K562 (cell line): ENCODE measurements around the gene SZT2.

ENCODE experiments used
- CREM ChIP-seq: IDR thresholded peaks from 2 replicates; pipeline ENCODE4 v1.6.1; 2014; ENCODE audit warnings: antibody characterized with exemption, low read depth
- CTCF ChIP-seq, 3 experiments: IDR thresholded peaks in 2 of 3; conservative IDR thresholded peaks in 1 of 3; 2 replicates each; pipeline ENCODE4 v1.5.1; 2011 to 2012; ENCODE audit warnings: low read length in 3 of 3, mild to moderate bottlenecking in 3 of 3, control low read depth in 2 of 3, improper control_type of control experiment in 1 of 3, inconsistent platforms in 1 of 3, low read depth in 1 of 3, mixed read lengths in 1 of 3, moderate library complexity in 1 of 3; ENCODE audit not compliant: insufficient read depth in 2 of 3
- GATAD2A ChIP-seq: fragments of 450-650 bp; IDR thresholded peaks from 2 replicates; pipeline ENCODE4 v1.6.1; 2017
- MYBL2 ChIP-seq, 2 experiments: fragments of 450-650 bp in 1 of 2; sonication (generic) in 1 of 2; formaldehyde crosslinking in 1 of 2; IDR thresholded peaks; 2 replicates each; pipeline versions ENCODE4 v1.6.1 to v1.8.1; 2017 to 2022; ENCODE audit warnings: borderline replicate concordance in 1 of 2, inconsistent platforms in 1 of 2, low read depth in 1 of 2, mild to moderate bottlenecking in 1 of 2, missing genetic modification reagents in 1 of 2, moderate library complexity in 1 of 2
- MYC ChIP-seq, 2 experiments: fragments of 250-450 bp in 1 of 2; sonication (Bioruptor Pico) in 1 of 2; IDR thresholded peaks; 2 replicates each; pipeline versions ENCODE4 v1.5.1 to v1.6.1; 2012 to 2021; ENCODE audit warnings: low read depth in 2 of 2, borderline replicate concordance in 1 of 2, improper control_type of control experiment in 1 of 2, low read length in 1 of 2, mild to moderate bottlenecking in 1 of 2, moderate library complexity in 1 of 2
- NR2C1 ChIP-seq, 2 experiments: fragments of 450-650 bp; IDR thresholded peaks; 2 replicates each; pipeline ENCODE4 v1.6.1; 2017; ENCODE audit warnings: mild to moderate bottlenecking in 2 of 2, antibody characterized with exemption in 1 of 2, inconsistent platforms in 1 of 2, missing compliant biosample characterization in 1 of 2, missing genetic modification characterization in 1 of 2
- SMC3 ChIP-seq: conservative IDR thresholded peaks from 2 replicates; pipeline ENCODE4 v1.6.1; 2011; ENCODE audit warnings: low read depth, low read length, improper control_type of control experiment; ENCODE audit not compliant: insufficient read depth
- TOE1 ChIP-seq, 2 experiments: fragments of 450-650 bp in 1 of 2; sonication (generic) in 1 of 2; formaldehyde crosslinking in 1 of 2; IDR thresholded peaks; 2 replicates each; pipeline versions ENCODE4 v1.7.1 to v1.8.0; 2016 to 2022; ENCODE audit warnings: borderline replicate concordance in 2 of 2, mild to moderate bottlenecking in 2 of 2, antibody characterized with exemption in 1 of 2, inconsistent platforms in 1 of 2, low read depth in 1 of 2, missing genetic modification reagents in 1 of 2, moderate library complexity in 1 of 2
- TF ChIP-seq, protein P1 (sequence below): fragments of 250-450 bp; sonication (Bioruptor Pico); IDR thresholded peaks from 2 replicates; pipeline ENCODE4 v1.5.0; 2022; ENCODE audit warnings: mild to moderate bottlenecking
- TF ChIP-seq, protein P2 (sequence below): sonication (generic); formaldehyde crosslinking; IDR thresholded peaks from 2 replicates; pipeline ENCODE4 v1.8.0; 2022; ENCODE audit warnings: mild to moderate bottlenecking, low read depth, missing genetic modification reagents

GRCh38 chr1:43379476-43379875 is 10.2 kb upstream of the SZT2 start:
- TF ChIP-seq SMC3 (no peak), NR2C1 (IDR thresholded peaks at IDR 0.05) (no peak), NR2C1 (tag; IDR thresholded peaks at IDR 0.05) (no peak), TOE1 (IDR thresholded peaks at IDR 0.05; ENCODE audit: borderline replicate concordance) (no peak), TOE1 (CRISPR knock-in tag; IDR thresholded peaks at IDR 0.05; ENCODE audit: borderline replicate concordance, low read depth) (no peak), MYC (IDR thresholded peaks at IDR 0.05; ENCODE audit: low read depth, low read length) (no peak), MYC (CRISPR knock-in tag; IDR thresholded peaks at IDR 0.05; ENCODE audit: borderline replicate concordance, low read depth) (no peak), CREM (no peak), MYBL2 (IDR thresholded peaks at IDR 0.05; ENCODE audit: low read depth) (no peak), MYBL2 (CRISPR knock-in tag; IDR thresholded peaks at IDR 0.05; ENCODE audit: borderline replicate concordance) (no peak), GATAD2A (no peak), CTCF (IDR thresholded peaks at IDR 0.05 in 2 of 3, conservative IDR thresholded peaks at IDR 0.05 in 1 of 3; ENCODE audit: insufficient read depth in 2 of 3, low read depth in 1 of 3, low read length in 3 of 3) (no peak)
- TF ChIP-seq, protein P1, sequence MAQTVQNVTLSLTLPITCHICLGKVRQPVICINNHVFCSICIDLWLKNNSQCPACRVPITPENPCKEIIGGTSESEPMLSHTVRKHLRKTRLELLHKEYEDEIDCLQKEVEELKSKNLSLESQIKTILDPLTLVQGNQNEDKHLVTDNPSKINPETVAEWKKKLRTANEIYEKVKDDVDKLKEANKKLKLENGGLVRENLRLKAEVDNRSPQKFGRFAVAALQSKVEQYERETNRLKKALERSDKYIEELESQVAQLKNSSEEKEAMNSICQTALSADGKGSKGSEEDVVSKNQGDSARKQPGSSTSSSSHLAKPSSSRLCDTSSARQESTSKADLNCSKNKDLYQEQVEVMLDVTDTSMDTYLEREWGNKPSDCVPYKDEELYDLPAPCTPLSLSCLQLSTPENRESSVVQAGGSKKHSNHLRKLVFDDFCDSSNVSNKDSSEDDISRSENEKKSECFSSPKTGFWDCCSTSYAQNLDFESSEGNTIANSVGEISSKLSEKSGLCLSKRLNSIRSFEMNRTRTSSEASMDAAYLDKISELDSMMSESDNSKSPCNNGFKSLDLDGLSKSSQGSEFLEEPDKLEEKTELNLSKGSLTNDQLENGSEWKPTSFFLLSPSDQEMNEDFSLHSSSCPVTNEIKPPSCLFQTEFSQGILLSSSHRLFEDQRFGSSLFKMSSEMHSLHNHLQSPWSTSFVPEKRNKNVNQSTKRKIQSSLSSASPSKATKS (CRISPR knock-in tag), result no peak
- TF ChIP-seq, protein P2, sequence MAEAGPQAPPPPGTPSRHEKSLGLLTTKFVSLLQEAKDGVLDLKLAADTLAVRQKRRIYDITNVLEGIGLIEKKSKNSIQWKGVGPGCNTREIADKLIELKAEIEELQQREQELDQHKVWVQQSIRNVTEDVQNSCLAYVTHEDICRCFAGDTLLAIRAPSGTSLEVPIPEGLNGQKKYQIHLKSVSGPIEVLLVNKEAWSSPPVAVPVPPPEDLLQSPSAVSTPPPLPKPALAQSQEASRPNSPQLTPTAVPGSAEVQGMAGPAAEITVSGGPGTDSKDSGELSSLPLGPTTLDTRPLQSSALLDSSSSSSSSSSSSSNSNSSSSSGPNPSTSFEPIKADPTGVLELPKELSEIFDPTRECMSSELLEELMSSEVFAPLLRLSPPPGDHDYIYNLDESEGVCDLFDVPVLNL (CRISPR knock-in tag), result no peak
